Measurements from ENCODE around the gene NT5C1B.

Gene NT5C1B

DNA sequence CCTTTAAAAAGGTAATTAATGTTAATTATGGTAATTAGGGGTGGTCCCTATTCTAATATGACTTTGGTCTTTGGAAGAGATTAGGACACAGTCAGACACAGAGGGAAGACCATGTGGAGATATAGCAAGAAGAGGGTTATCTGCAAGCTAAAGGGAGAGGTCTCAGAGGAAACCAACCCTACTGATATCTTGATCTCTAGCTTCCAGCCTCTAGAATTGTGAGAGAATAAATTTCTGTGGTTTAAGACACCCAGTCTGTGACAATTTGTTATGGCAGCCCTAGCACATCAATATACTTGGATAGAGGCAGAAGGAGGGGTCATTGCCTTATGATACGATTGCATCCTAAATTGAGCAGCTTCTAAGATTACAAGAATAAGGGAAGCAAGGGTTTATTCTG is 21.3 kb upstream of the NT5C1B start:
- Mint-ChIP-seq H3K36me3 (no peaks in the 10 kb centered on the region), H3K4me1 (no peaks in the 10 kb centered on the region), H3K9me3 (no peaks in the 10 kb centered on the region), H3K27ac (no peak overlapping the region), H3K4me3 (no peak overlapping the region)
- ATAC-seq (no peak), DNase-seq (ENCODE audit: low spot score in 2 of 2) (no peak)

DNA sequence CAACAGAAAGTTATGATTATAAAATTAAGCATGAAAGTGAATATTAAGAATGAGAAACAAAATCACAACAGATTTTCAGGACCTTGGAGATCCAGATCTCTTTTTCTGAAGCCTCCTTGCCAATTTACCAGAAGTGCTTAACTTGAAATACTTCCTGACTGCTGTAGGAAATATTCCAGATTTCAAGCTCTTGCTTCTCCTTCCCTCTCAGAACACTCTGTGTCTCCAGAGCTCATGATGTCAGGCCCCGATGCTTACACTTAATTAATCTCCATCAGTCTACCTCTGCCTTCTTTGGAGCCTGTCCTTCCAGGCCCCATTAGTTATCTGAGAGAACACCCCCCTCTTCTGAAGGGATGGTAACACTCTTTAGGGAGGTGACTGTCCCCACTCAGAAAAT is 20.7 kb upstream of the NT5C1B start:
- H3K27ac Mint-ChIP-seq = no peak overlapping the region
- no peak for ATAC-seq
- no peaks in the 10 kb centered on the region for H3K36me3 Mint-ChIP-seq
- H3K4me1 Mint-ChIP-seq = no peaks in the 10 kb centered on the region
- no peak for DNase-seq (ENCODE audit: low spot score in 2 of 2)
- no peak overlapping the region for H3K4me3 Mint-ChIP-seq
- no peaks in the 10 kb centered on the region for H3K9me3 Mint-ChIP-seq

DNA sequence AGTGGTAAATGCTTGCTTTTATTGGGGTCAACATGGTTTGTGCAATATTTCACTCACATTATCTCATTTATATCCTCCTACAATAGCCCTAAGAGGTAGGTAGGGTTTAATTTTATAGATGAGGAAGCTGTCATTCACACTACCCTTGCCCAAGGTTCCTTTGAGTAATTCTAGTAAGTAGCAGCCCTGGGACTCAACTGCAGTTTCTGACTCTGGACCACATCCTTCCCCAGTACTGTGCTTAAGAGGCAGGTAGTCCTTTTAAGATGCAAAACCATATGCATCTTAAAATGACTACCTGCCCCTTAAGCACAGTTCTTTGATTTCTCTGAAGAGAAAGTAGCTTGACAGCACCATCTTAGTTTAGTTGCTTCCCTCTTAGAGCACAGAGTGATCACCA is 15.7 kb upstream of the NT5C1B start:
- DNase-seq (ENCODE audit: low spot score in 2 of 2) (no peak), ATAC-seq (peak; percentile 71)
- Mint-ChIP-seq H3K4me3 (no peak overlapping the region), H3K4me1 (no peaks in the 10 kb centered on the region), H3K9me3 (no peaks in the 10 kb centered on the region), H3K27ac (no peak overlapping the region), H3K36me3 (no peaks in the 10 kb centered on the region)

DNA sequence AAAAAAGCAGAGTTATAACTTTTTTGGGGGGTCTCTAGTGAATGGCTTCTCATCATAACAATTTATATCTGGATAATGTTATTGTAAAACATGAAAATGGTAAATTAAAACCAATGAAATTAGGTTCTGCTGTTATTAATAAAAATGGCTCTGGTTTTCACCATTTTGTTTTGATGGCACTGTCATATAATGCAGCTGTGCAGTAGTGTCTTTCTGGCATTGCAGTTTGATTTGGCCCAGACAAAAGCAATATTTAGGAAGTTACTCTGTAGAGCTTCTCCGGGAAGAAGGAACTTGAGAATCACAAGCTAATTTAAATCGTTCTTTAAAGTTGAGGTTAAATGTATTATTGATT is 15.1 kb upstream of the NT5C1B start:
- Mint-ChIP-seq H3K4me1 (no peaks in the 10 kb centered on the region), H3K9me3 (no peaks in the 10 kb centered on the region), H3K27ac (no peak overlapping the region), H3K4me3 (no peak overlapping the region), H3K36me3 (no peaks in the 10 kb centered on the region)
- no peak for DNase-seq (ENCODE audit: low spot score in 2 of 2)
- no peak for ATAC-seq

DNA sequence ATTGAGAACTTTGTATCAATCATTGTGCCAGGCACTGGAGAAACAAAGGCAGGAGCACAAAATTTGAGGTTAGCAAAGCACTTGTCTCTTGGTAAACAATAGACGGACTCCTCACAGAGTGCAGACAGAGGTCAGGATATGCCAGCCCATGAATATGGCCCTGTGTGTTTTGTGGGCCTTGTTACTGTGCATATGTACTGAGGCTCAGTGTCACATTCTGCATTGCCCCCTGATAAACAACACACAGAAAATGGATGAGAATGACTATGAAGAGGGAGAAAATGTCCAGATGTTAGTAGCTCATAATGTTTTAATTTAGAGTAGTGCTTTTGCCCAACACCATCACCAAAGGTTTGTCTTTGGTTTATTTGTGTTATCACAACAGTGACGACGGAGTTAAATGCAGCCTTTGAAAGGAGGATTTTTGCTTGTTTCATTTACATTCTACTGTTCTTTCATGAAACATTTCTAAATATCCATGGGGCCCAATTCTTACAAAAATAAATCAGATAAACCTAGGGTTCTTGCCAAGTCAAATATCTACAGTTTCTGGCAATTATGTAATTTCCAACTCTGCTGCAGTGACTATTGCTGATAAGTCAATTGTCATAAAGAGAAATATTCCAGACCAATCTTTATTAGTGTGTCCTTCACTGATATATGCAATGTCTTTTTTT is 14.6 kb upstream of the NT5C1B start:
- Mint-ChIP-seq H3K4me1 (no peaks in the 10 kb centered on the region), H3K36me3 (no peaks in the 10 kb centered on the region), H3K27ac (no peak overlapping the region), H3K9me3 (no peaks in the 10 kb centered on the region), H3K4me3 (no peak overlapping the region)
- DNase-seq (ENCODE audit: low spot score in 2 of 2) (no peak), ATAC-seq (no peak)

DNA sequence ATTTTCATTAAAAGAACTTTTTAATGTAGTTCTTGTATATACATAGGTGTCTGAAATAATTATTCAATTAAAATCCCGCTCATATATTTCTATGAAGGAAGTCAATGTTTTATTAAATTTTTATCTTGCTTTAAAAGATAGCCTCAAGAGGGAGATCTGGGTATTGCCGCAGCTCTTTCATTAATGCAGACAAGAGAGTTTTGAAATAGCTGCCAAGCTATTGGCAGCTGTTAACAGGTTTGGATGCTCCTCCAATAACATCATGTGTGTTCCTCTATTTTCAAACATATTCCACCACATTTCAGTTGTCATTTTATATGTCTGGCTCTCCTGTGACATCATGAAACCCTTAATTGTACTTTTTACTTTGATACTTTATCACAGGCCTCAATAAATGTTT is 12.9 kb upstream of the NT5C1B start:
- DNase-seq (ENCODE audit: low spot score in 2 of 2) = no peak
- H3K4me3 Mint-ChIP-seq = no peak overlapping the region
- H3K36me3 Mint-ChIP-seq = no peaks in the 10 kb centered on the region
- no peaks in the 10 kb centered on the region for H3K4me1 Mint-ChIP-seq
- H3K9me3 Mint-ChIP-seq = no peaks in the 10 kb centered on the region
- ATAC-seq = no peak
- H3K27ac Mint-ChIP-seq = no peak overlapping the region

DNA sequence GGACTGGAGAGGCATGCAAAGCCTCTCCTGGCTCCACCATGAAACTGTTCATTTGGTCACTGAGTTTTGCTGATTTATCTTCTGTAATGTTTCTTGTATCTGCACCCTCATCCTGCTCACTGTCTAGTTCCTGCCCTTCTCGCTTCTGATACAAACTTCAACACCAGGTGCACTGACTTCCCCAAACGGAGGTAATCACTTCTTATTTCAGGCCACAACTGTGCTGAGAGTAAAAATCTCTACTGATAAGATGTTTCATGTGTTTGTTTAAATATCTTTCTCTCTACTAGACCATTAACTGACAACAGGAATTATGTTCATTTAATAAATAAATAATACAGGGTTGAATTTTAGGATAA is 10.9 kb upstream of the NT5C1B start:
- Mint-ChIP-seq H3K9me3 (no peaks in the 10 kb centered on the region), H3K4me3 (no peak overlapping the region), H3K36me3 (no peaks in the 10 kb centered on the region), H3K4me1 (no peaks in the 10 kb centered on the region), H3K27ac (no peak overlapping the region)
- no peak for DNase-seq (ENCODE audit: low spot score in 2 of 2)
- no peak for ATAC-seq

DNA sequence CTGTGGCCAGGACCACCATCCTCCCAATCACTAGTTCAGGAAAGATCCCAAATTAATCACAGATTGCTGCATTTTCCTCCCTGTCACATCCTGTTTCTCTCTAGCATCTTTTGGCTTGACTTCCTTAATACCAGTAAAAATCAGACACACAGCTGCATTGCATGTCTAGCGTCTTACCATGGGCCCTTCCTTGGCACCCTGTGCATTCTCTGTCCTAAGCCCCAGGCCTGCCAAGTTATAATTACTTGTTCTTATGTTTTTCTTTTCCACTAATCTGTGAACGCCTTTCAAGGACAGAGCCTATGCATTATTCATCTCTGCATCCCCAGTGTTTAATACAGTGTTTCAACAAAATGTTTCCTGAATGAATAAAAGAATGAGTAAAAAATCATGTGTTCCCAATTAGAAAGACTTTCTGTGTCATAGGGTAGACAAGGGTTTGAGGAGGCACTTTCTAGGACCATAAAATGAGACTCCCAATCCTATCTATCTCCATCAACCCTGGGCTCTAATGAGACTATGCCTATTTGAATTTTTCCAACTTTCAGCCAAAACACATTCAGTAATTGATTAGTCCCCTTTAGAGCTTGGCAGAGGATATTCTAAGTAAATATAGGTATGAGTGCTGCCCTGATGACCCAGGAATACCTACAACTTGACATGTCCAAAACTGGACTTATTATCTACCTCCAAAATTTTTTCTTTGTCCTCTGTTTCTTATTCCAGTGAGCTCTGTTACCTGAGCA is 10.3 kb upstream of the NT5C1B start:
- no peak for DNase-seq (ENCODE audit: low spot score in 2 of 2)

DNA sequence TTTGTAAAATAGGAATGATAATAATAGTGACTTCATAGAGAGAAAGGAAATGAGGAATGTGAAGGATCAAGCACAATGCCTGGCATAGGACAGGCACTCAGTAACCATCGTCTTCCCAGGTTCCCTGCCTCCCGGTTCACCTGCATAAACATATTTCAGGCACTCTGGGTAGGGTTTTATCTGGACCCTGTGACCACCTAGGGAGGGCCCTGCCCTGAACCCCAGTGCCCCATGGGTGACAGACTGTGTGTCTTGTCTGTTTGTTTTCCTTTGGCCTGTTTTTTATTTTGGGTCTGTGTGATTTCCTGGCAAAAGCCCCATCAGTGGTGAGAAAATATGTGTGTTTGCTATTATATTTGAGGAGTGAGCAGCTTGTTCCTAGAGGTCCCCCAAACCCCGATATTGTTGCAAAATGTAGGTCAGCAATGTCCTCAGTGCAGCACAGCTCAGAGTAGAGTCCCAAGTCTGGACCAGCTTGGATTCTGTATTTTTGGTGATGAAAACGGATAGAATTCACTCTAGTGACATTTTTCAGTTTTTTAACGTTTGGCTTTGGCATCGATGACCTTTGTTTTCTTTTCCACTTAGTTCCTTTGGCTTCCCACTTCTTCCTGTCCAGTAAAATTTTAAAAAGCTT is 9.6 kb upstream of the NT5C1B start:
- H3K27ac Mint-ChIP-seq = no peak overlapping the region
- no peaks in the 10 kb centered on the region for H3K36me3 Mint-ChIP-seq
- H3K4me3 Mint-ChIP-seq = no peak overlapping the region
- no peaks in the 10 kb centered on the region for H3K4me1 Mint-ChIP-seq
- DNase-seq (ENCODE audit: low spot score in 2 of 2) = no peak
- ATAC-seq = no peak
- H3K9me3 Mint-ChIP-seq = no peaks in the 10 kb centered on the region

More for the DNA sequence above, 10.3 kb upstream of the NT5C1B start:
- no peaks in the 10 kb centered on the region for H3K4me1 Mint-ChIP-seq
- H3K36me3 Mint-ChIP-seq = no peaks in the 10 kb centered on the region
- no peaks in the 10 kb centered on the region for H3K9me3 Mint-ChIP-seq
- no peak for ATAC-seq
- H3K4me3 Mint-ChIP-seq = no peak overlapping the region
- no peak overlapping the region for H3K27ac Mint-ChIP-seq

DNA sequence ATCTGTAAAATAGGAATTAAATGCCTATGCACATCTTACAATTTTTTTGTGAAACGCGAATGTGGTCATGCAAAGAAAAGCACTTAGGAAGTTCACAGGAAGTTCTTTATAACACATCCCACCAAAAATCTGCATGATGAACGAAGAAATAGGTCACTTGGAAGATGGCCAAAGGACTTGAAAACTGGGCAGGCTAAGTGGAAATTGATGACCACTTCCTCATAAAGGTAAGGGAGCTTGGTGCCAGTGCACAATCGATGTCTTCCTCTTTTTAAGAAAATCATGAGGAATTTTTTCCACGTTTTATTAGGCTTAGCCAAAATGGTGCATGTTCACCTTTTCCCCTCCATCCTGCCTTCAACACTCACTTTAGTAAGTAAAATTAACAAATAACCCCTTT is 8.2 kb upstream of the NT5C1B start:
- Mint-ChIP-seq H3K4me3 (no peak overlapping the region), H3K27ac (no peak overlapping the region), H3K9me3 (no peaks in the 10 kb centered on the region), H3K36me3 (no peaks in the 10 kb centered on the region), H3K4me1 (no peaks in the 10 kb centered on the region)
- no peak for ATAC-seq
- no peak for DNase-seq (ENCODE audit: low spot score in 2 of 2)

DNA sequence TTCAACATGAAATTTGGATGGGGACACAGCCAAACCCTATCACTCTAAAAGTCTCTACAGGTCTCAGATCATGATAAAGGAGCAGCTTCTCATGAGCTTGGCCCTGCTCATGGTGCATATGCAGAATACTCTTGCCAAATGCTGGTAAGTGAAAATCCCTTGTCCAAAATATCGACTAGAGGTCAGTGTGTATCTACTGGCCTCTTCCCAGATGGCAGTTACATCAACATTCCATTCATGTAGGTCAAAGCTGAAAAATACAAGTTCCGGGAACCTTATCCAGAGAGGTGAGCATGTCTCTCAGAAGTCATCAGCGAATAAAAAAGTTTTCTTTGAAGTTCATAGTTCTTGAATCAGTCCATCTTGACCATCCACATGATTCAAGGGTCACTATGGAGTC is 7.6 kb upstream of the NT5C1B start:
- H3K4me3 Mint-ChIP-seq = no peak overlapping the region
- DNase-seq (ENCODE audit: low spot score in 2 of 2) = no peak
- H3K4me1 Mint-ChIP-seq = no peaks in the 10 kb centered on the region
- ATAC-seq = no peak
- no peak overlapping the region for H3K27ac Mint-ChIP-seq
- no peaks in the 10 kb centered on the region for H3K36me3 Mint-ChIP-seq
- H3K9me3 Mint-ChIP-seq = no peaks in the 10 kb centered on the region

DNA sequence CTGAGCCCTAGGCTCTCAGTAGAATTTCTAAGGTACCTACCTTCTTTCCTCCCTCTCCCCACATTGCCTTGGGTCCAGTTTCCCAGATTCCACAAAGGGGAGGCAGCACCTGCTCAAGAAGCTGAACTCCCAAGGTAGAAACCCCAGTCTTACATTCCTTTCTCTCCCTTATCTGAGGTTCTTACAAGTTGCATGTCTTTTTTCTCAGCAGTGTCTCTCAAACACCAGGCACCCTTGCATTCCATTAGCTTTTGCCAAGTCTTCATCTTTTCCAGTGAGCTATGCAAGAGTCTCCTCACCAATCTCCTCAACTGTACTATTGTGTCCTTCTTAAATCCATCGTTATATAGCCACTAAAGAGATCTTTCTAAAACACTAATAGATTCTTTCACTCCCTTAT is 4.1 kb upstream of the NT5C1B start:
- Mint-ChIP-seq H3K4me1 (no peaks in the 10 kb centered on the region), H3K4me3 (no peak overlapping the region), H3K36me3 (no peaks in the 10 kb centered on the region), H3K9me3 (no peaks in the 10 kb centered on the region), H3K27ac (no peak overlapping the region)
- DNase-seq (ENCODE audit: low spot score in 2 of 2) (no peak), ATAC-seq (no peak)

DNA sequence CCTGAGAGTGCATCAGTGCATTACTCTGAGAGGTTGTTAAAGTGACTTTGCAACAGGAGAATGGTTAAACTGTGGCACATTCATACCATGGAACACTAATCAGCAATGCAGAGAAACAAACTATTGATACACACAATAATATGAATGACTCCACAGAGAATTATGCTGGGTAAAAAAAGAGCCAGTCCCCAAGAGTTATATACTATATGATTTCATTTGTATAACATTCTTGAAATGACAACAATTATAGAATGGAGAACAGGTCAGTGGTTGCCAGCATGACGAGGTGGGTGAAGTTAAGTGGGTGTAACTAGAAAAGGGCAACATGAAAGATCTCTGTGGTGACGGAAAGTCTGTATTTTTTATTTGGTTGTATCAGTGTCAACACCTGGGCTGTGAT is 3.0 kb upstream of the NT5C1B start:
- no peak for DNase-seq (ENCODE audit: low spot score in 2 of 2)
- ATAC-seq = no peak
- Mint-ChIP-seq H3K9me3 (no peaks in the 10 kb centered on the region), H3K36me3 (no peaks in the 10 kb centered on the region), H3K27ac (no peak overlapping the region), H3K4me3 (no peak overlapping the region), H3K4me1 (no peaks in the 10 kb centered on the region)

DNA sequence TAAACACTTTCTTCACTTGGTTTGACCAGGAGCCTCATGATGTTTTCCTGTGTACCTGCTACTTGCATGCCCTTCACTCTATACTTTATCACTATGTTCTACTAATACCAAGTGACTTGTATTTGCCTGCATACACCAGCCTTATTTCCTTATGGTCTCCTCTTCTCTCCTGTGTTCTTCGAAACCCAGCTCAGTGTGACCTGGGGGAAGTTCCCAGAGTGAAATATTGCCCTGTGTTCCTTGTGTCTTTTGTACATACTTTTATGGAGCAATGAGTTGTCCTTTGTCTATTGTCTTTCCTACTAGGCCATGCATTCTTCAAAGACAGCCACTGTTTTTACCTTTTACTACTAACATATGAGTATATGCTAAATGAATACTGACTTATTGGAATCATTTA is 567 bp downstream of the NT5C1B start:
- Mint-ChIP-seq H3K4me1 (no peaks in the 10 kb centered on the region), H3K27ac (no peak overlapping the region), H3K9me3 (no peaks in the 10 kb centered on the region), H3K4me3 (no peak overlapping the region), H3K36me3 (no peaks in the 10 kb centered on the region)
- ATAC-seq (no peak), DNase-seq (ENCODE audit: low spot score in 2 of 2) (no peak)

DNA sequence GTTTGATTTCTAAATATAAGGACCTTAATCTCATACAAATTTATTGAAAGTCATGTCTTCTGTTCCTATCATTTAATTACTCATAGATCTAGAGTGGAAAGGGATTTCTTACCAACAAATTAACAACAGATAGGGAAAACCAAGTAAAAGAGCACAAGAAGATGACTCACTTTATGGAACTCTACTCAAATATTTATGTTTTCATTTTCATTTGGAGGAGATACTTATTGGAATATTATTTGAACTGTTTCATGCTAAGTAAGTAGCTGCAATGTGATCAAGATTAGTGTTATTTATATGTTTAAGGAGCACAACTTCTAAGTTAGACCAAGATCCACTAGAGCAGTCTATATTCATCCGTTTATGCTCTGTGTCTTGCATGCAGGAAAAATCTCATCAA is 1.3 kb downstream of the NT5C1B start:
- ATAC-seq = no peak
- no peaks in the 10 kb centered on the region for H3K4me1 Mint-ChIP-seq
- H3K36me3 Mint-ChIP-seq = no peaks in the 10 kb centered on the region
- no peak overlapping the region for H3K4me3 Mint-ChIP-seq
- no peak for DNase-seq (ENCODE audit: low spot score in 2 of 2)
- H3K27ac Mint-ChIP-seq = no peak overlapping the region
- H3K9me3 Mint-ChIP-seq = no peaks in the 10 kb centered on the region

DNA sequence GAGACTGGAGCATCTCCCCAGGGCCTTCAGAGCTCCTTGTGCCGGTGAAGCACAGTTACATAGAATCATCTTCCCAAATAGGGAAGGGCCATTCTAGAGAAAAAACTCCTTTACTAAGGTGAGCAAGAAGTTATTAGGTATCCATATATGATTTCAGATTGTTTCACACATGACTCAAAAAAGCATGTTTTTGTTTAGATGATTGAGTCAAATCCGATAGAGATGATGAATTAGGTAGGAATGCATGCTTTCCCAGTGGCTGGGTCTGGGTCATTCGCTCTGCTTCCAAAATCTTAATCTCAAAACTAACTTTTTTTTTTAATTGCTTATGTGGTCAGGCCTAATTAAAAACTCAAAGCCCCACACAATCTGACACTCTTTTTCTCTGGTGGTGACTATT is 3.8 kb downstream of the NT5C1B start:
- H3K4me1 Mint-ChIP-seq = no peaks in the 10 kb centered on the region
- ATAC-seq = no peak
- H3K4me3 Mint-ChIP-seq = no peak overlapping the region
- H3K36me3 Mint-ChIP-seq = no peaks in the 10 kb centered on the region
- no peak overlapping the region for H3K27ac Mint-ChIP-seq
- DNase-seq (ENCODE audit: low spot score in 2 of 2) = no peak
- H3K9me3 Mint-ChIP-seq = peaks cover 2% of the 10 kb centered on the region

All from stimulated activated effector memory CD8-positive, alpha-beta T cell treated with anti-CD3 and anti-CD28 coated beads, Interleukin-12 subunit alpha, Interleukin-12 subunit beta, amount 100 ng/mL, for 72 hours (primary cell).